ENCODE results near the gene MYO7B.

The MYO7B gene

DNA sequence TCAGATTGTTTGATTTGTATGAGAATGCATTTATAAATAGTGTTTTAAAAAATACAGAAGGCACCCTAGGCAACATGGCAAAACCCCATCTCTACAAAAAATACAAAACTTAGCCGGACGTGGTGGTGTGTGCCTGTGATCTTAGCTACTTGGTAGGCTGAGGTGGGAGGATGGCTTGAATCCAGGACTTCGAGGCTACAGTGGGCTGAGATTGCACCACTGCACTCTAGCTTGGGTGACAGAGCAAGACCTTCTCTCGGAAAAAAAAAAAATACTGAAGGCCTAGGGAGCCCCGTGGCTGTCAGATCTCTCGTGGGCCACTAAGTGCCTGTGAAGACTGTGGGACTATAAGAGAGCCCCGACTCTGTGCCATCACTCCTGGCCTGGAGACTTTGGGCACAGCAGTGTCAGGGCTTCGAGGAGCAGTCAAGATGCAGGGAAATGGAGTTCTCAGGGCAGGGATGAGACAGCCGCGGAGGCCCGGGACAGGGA lies 40.5 kb downstream of the MYO7B start:
- DNase-seq, result no peak

DNA sequence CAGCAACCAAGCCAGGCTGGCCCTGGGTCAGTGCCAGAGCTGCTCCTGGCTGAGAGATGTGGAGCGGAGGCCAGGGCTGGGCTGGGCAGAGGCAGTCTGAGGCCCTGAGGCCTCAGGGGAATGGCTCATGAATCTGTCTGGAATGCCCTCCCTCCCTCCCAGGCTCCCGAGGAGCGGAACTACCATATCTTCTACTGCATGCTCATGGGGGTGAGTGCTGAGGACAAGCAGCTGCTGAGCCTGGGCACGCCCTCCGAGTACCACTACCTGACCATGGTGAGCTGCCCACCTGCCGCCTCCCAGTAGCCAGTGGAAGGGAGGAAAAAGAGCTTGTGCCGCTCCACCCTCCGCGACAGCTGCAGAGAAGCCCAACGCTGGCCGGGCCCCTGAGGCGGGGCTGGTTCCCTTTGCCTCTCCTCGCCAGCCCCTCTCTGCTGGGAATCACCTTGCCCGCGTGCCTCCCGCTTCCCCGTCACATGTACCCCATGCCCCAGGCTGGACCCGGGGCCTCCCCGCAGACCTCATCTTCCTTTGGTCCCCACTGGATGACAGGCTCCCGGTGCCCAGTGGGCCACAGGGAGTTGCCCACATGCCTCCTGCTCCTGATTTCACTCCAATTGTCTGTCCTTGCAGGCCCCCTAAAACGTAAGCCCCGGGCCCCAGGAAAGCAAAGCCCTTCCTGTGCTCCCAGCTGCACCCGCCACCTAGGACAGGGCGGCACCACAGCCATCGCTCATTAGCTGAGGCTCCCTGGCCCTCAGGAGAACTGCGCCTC lies 41.1 kb downstream of the MYO7B start:
- no peak for DNase-seq

DNA sequence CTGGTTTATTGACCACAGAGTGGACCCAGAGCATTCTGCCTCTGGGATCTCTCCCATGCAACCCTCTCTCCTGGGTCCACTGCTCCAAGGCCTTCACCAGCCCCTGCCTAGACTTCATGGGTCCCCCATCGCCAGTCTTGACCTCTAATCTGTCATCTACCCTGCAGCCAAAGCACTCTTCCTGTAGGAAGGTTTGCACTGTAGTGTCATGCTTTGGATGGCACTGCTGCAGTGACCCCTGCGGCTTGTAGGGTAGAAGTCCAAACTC lies 41.7 kb downstream of the MYO7B start:
- DNase-seq, result no peak

DNA sequence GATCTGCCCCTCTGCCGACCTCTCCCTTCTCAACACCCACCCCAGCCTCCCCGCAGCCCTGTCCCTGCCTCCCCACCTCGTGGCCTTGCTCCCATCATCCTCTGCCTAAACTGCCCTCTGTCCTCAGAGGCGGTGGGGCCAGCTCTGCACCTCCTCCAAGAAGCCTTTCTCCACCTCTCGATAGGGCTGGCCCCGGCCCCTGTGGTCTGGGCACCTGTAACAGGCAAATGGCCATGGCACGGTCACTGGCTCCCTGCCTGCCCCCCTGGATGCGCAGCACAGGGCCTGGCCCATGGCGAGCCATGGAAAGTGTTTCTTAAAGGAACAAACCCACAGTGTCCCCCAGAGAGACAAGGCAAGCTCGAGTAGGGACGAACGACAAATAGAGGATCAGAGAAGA lies 42.0 kb downstream of the MYO7B start:
- DNase-seq, result no peak

DNA sequence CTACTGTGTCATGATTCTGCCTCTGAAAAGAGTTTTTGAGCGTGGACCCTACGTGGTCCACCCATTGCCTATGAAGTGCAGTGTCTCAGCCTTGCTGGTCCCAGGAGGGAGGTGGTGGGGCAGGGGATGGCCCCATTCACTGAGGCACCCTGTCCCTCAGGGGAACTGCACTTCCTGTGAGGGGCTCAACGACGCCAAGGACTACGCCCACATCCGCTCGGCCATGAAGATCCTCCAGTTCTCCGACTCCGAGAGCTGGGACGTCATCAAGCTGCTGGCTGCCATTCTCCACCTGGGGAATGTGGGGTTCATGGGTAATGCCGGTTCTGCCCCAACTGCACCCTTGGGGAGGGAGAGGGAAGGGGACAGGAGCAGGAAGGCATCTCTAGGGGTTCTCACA lies 42.5 kb downstream of the MYO7B start:
- DNase-seq, result no peak

DNA sequence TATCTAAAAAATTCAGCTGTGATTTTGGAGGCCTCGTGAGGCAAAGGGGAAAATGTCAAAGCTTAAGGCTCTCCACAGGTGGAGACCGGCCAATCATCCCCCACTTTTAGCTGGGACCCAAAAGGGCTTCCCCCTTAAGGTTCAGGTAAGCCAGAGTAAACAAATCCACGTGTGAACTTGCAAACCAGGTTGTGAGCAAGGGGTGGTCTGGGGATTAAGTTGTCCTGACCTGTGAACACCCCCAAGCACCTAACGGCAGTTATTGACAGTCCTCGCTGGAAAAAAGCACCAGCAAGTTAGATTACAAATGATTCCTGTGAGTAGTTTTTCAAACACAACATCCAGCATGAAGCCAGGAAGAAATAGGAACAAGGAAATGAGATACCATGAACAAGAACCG lies 42.9 kb downstream of the MYO7B start:
- DNase-seq, result no peak

DNA sequence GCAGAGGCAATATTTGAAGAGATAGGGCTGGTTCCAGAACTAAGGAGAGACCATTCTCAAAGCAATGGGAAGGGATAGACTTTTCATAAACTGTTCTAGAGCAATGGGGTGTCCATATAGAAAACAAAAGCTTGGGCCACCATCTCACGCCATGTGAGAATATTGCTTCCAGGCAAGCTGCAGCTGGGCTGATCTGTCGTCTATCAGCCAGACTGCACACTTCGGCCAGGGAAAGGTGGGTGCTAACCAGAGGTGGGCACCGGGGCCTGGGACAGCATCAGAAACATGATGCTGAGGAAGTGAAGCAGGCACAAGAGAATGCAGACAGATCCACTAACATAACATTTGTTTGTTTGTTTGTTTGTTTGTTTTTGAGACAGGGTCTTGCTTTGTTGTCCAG lies 43.7 kb downstream of the MYO7B start:
- DNase-seq, result no peak

DNA sequence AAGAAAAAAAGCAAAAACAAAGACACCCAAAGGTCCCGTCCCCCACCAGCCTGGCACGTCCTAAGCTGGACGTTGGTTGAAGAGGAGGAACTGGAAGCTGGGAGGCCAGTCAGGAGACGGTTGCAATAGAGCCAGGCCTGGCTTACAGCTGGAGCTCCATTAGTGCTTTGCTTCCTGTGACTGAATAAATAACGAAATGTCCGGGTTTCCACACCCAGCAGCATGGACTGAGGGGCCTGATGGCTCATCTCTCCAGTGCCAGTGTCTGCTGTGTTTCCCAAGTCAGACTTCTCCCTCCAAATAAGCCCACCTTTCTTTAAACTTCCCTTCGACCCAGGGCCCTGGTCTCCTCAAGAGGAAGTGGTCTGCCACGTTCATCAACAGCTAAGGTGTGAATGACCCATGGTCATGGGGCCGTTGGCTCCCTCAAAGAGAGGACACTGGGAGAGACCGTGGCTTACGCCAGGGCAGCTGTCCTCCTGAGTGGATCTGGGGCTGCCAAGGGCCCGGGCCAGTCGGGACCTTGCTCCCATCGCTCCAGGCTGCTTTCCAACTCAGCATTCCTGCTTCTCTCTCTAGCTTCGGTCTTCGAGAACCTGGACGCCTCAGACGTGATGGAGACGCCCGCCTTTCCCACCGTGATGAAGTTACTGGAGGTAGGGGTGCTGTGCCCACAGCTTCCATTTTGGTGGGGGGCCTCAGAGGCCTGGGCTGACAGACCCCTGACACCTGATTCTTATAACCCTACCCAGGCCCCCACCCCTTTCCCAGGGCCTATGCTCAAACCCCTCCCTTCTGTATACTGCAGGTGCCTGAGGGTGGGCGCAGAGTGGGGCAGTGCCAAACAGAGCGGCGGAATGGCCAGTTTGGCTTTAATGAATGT lies 44.9 kb downstream of the MYO7B start:
- DNase-seq, result no peak

DNA sequence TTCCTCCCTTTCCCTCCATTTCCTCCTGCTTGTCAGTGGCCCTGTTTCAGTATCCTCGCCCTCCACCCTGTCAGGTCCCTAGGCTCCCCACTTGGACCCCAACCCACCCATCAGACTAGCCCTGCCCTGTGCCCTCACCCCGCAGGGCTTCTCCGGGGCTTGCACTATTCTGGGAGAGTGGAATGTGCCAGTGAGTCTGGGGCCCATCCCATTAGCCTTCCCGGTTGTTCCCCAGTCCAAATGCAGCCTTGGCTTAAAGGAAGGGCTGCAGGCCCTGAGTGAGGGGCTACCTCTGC lies 45.5 kb downstream of the MYO7B start:
- no peak for DNase-seq

DNA sequence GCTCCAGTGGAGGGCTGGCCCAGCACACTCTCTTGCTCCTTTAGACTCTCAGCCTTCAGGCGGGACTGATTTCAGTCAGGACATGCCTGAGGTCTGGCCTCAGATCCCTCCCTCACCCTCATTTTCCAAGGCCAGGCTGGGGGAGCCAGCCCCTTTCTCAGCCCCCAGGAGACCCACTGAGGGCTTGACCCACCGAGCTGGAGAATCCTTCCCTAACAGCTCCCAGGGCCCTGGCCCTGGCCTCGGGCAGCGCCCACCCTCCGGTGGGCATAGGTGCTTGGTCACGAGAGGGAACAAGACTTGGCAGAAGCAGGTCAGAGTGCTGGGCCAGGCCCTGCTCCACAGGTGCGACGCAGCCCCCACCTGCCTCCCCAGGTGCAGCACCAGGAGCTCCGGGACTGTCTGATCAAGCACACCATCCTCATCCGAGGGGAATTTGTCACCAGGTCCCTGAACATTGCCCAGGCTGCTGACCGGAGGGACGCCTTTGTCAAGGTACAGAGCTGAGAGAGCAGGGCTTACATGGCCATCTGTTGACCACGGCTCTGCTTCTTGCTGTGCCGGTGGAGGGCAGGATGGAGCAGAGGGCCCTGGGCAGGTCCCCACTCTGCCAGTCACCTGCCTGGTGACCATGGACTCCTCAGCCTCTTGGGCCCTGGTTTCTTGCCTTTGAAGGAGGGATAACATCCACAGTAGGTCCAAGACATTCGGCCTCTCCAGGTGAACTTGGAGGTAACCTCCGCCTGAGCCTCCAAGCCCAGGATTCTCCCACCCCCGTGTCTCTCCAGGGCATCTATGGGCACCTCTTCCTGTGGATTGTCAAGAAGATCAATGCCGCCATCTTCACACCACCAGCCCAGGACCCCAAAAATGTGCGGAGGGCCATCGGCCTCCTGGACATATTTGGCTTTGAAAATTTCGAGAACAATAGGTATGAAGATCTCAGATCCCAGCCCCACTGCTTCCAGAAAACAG lies 46.3 kb downstream of the MYO7B start:
- no peak for DNase-seq

DNA sequence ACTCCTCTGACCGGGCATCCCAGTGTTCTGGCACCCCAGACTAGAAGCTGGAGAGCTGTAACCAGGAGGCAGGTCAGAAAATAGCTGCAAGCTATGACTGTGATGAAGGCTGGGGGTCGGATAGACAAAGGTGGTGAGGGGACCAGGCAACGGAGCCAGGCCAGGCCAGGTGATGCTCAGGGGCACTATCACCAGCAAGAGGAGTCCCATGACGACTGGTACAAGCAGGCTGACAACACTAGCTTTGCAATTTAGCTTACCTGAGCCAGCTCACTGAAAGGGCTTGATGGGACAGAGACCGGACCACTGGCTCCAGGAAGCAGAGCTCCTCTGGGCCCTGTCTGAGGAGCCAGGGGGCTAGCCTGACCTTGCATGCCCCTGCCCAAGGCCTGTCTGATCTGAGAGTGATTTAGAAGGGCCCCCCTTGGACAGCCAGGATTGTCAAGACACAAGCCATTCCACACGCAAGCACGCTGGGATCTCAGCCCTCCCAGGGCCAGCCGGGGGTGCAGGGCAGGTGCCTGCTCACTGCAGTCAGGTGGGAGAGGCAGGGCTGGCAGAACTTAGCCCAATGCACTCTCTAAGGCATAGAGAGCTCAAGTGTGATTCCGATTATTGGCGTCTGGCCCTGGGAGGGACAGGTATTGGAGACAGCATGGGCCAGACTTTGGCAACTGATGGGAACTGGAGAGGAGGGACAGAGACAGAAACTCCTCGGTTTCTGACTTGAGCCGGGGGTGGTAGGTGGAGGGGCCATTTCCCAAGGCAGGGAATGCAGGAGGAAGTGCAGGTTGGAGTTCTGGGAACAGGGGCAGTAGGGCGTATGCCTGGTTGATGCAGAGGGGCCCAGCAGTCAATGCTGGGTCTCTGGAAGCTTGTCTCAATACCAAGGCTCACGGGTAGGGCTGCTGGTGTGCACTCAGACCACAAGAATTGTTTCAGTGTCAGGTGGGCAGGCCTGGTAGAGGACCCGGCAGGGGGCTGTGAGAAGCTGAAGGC lies 47.7 kb downstream of the MYO7B start:
- DNase-seq, result no peak

DNA sequence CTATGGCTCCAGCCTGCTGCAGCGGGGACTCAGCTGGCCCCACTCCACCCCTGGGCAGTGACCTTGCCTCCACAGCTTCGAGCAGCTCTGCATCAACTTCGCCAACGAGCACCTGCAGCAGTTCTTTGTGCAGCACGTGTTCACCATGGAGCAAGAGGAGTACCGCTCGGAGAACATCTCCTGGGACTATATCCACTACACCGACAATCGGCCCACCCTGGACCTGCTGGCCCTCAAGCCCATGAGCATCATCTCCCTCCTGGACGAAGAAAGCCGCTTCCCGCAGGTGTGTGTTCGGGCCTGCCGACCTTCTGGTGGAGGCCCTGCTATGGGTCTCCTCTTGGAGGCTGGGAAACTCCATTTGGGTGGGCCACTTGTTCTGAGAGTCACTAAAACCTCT lies 48.6 kb downstream of the MYO7B start:
- DNase-seq, result no peak

DNA sequence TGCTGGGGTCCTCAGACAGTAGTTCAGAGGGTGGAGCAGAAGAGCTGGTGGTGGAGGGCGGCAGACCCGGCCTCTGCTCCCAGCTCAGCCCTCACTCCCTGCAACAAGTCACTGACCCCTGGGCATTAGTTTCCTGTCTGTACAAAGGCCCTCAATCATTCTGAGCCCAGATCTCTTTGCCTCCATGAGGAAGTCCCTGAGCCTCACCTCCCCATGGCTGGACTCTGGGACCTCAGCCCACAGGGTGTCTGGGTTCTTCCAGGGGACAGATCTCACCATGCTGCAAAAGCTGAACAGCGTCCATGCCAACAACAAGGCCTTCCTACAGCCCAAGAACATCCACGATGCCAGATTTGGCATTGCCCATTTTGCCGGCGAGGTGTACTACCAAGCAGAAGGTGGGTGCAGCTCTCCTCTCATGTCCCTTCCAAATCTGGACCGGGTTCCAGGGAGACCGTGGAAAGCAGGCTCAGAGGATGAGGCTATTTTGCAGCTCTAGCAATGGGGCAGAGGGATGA lies 49.1 kb downstream of the MYO7B start:
- no peak for DNase-seq

DNA sequence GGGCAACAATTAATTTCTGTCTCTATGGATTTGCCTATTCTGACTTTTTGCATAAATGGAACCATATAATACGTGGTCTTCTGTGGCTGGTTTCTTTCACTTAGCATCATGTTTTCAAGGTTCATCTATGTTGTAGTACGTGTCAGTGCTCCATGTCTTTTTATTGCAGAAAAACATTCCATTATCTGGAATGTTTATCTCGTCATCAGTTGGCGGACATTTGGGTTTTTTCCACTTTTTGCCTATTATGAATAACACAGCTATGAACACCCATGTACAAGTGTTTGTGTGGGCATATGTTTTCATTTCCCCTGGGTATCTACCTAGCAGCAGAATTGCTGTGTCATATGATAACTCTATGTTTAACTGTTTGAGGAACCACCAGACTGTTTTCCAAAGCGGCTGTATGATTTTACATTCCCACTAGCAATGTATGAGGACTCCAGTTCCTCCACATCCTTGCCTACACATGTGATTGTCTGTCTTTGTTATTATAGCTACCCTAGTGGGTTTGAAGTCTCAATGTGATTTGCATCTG lies 49.9 kb downstream of the MYO7B start:
- DNase-seq, result no peak

DNA sequence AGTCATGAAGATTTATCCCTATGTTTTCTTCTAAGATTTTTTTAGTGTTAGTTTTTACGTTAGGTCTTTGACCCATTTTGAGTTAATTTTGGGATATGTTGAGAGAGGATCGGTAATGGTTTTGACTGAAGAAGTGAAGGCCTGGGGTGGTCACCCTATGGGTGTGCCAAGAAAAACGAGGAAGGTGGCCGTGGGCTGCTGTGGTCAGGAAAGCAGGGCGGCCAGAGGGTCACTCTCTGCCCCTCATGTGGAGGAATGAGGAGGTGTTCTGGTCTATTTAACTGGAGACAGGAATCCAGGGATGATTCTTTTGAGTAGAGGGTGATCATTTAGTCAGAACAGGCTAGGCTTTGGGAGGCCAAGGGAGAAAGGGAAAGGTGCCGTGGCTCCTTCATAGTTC lies 50.7 kb downstream of the MYO7B start:
- DNase-seq, result no peak

DNA sequence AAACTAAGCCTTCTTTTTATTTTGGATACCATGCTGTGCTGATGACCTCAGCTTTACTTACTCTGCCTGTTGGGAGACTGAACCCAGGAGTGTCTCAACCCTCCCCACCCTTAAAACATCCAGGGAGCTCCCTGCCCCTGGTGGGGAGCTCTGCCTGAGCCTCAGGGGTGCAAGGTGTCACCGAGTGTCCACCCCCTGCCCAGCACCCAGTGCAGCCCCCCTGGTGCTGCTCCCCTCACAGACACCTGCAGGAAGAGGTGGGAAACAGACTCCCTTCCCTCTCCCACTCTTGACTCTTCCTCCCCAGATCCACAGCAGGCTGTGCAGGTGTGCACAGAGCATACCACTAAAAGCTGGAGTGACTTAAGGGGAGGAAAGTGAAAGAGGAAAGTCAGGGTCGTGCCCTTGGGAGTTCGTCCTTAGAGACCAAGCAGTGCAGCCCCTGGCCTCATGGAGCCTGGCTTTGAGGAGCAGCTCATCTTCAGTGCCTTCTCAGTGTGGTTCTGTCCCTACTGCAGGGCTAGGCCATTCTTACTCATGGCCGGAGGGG lies 51.3 kb downstream of the MYO7B start:
- no peak for DNase-seq

DNA sequence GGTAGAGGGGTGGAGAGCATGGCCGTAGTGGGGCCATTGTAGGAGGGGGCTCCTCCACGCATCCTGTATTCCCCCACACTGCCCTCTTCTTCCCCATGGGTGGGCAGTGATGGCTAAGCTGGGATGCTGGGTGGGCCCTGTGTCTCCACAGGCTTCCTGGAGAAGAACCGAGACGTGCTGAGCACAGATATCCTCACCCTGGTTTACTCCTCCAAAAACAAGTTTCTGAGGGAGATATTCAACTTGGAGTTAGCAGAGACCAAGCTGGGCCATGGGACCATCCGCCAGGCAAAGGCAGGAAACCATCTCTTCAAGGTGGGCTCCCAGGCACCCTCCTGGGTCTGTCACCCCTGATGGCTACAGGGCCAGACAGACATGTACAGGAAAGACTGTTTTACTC lies 52.8 kb downstream of the MYO7B start:
- no peak for DNase-seq

DNA sequence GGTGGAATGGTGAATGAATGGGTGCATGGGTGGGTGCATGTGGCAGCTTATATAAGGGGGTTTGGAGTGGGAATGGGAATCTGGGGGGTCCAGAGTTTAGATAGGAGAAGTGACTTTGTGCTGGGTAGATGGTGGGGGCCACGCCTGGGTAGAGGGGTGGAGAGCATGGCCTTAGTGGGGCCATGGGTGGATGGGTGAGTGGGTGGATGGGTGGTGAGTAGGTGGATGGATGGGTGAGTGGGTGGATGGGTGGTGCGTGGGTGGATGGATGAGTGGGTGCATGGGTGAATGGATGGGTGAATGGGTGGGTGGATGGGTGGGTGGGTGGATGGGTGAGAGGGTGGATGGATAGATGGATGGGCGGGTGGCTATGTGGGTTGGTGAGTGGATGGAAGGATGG lies 53.9 kb downstream of the MYO7B start:
- DNase-seq, result no peak

DNA sequence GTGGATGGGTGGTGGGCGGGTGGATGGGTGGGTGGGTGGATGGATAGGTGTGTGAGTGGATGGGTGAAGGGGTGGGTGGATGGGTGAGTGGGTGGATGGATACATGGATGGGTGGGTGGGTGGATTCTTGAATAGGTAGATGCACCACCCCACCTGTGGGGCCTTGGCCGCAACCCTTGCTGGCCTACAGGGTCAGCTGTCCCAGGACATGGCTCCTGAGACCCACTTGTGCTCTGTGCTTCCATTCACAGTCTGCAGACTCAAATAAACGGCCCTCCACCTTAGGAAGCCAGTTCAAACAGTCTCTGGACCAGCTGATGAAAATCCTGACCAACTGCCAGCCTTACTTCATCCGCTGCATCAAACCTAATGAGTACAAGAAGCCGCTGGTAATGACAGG lies 54.4 kb downstream of the MYO7B start:
- no peak for DNase-seq

DNA sequence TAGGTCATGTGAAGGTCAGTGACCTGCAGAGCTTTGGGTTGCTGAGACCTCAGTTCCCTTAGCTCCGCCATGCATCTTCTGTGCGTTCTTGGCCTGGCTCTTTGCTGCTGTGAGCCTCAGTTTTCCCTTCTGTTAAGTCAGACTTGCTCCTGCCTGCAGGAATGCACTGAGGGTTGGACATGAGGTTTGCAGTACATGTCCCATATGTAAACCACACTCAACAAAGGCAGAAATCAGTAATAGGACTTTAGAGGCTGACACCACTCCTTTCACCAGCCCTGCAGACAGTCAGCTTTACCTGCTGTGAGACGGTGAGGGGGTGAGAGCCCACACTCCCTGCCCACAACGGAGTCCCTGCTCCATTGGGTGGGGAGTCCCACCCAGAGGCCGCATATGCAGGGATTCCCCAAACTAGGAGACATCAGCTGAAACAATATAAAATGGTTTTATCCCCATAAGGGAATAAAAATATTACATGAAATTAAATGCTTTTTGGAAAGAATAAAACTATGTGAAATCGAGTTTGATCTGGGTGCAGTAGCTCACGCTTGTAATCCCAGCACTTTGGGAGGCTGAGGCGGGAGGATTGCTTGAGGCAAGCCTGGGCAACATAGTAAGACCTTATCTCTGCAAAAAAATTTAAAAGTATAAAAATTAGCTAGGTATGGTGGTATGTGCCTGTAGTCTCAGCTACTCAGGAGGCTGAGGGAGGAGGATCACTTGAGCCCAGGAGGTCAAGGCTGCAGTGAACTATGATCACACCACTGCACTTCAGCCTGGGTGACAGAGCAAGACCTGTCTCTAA lies 55.1 kb downstream of the MYO7B start:
- DNase-seq, result no peak

Measured in SIG-M5 (cell line).